Smooth muscle cell of the brain vasculature (primary cell): Measurements from ENCODE around the gene GPD1L.
"Not testable (repeated sequence)": the region's sequence is repeated elsewhere in the genome, so short reads cannot be mapped to it uniquely, and the experiment has no call there.

ENCODE experiments used
- DNase-seq: peaks from one replicate; pipeline ENCODE4 v3.0.0-alpha.2; 2012; ENCODE audit warnings: low read depth, low spot score

Gene GPD1L

DNA sequence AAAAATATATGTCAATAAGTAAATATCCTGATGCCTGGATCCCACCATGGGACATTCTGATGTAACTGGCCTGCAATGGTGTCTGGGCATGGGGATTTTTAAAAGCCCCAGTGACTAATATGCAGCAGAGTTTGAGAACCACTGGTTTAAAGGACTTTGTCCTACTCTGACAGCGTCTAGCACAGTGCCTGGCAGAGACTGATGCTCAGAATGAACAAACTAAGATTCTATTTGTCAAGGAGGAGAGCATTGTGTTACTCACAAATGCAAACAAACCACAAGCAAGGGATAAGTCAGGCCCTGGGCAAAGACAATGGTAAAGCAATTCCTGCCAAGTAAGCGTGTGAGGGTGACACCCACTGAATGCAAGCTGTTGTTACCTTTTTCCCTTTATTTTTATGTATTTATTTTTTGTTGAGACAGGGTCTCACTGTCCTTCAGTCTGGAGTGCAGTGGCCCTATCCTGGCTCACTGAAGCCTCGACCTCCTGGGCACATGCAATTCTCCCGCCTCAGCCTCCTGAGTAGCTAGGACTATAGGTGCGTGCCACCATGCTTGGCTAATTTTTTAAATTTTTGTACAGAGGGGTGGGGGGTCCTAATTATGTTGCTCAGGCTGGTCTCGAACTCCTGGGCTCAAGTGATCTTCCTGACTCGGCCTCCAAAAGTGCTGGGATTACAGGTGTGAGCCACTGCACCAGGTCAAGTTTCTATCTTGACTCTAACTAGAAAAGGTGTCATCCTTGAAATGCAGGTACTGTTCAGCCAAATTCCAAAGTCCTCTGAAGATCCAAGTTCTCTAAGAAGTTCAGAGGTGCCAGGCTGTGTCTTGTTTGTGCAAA is 909 bp upstream of the GPD1L start:
- DNase-seq, result no peak

DNA sequence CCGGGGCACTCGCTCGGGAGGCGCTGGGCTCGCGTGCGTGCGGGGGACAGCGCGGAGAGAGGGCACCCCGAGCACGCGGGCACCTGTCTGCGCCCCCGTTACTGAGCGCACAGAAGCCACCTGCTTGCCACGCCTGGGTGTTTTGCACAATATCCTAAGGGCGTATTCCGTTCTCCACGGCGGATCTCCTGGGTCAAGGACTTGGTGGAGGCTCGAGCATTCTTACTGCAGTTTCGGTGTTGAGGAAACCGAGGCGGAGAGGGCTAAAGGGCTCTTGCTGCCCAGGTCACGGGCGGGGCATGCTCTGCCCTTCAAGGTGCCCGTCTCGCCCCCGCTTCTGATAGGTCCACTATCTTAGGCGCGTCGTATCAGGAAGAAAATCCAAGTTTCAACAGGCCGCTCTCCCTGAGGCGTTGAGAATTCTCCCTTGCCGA is 526 bp downstream of the GPD1L start:
- DNase-seq, result no peak

DNA sequence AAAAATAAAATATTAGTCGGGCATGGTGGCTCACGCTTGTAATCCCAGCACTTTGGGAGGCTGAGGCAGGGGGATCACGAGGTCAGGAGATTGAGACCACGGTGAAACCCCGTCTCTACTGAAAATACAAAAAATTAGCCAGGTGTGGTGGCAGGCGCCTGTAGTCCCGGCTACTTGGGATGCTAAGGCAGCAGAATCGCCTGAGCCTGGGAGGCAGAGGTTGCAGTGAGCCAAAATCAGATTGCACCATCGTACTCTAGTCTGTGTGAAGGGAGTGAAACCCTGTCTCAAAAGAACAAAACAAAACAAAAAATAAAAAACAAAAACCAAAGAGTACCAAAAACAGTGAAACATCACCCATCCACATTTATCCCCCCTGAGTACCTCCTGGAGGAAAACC is 1.8 kb downstream of the GPD1L start:
- DNase-seq, result not testable (repeated sequence)

DNA sequence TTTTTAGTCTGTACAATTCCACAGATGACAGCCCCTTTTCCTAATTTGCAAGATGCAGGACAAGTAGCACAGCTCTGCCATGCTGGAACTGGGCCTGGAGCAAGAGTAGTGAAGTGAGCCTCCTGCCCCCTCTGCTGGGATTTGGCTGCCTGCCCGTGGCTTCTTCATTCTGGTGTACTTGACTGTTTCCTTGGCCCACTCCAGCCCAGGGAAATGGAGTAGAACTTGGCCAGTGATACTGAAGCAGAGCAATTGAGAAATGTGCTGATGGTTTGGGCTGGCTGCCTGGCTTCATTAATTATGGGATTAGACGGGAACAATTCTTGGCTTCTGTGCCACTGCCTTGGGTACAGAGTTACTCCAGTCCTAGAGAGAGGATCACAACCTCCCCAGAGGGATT is 2.8 kb downstream of the GPD1L start:
- no peak for DNase-seq

DNA sequence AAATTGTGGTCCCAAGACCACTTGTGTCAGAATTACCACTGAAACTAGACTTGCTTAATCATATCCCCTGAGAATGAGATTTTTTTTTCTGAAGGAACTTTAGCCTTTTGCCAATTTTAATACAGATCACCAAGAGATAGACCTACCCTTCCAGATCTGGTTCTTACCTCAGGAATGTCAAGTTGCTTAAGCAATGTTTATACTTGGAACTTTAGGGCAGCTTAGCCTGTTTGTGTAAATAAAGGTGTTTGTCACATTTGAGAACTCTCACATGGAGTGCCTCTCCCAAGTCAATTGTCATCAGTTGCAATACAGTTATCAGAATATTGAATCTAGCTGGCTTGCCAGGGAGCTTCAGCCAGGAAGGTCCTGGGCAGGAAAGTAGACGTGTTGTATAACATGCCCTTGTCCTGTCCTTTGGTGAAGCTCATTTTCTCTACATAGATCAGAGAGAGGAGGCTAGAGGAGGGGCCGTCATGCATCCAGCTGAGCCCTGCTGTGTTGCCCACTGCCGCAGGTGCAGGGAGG is 3.9 kb downstream of the GPD1L start:
- DNase-seq, result no peak

DNA sequence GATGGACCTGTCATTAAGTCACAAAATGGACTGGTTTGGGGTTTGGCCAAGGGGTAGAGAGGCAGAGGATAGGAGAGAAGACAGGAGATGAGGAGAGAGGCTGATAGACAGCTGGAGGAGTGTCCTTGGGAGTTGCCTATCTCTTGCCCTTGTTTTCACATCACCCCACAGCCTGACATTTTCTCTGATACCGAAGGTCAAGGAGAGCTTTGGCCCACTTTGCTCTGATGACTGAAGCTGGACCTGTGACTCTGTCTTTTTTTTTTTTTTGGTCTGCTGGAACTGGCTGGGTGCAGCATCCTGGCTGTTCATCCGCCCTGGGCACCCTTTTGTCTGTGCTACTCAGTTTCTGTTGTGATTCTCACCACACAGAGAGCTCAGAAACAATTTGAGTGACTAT is 5.1 kb downstream of the GPD1L start:
- no peak for DNase-seq

DNA sequence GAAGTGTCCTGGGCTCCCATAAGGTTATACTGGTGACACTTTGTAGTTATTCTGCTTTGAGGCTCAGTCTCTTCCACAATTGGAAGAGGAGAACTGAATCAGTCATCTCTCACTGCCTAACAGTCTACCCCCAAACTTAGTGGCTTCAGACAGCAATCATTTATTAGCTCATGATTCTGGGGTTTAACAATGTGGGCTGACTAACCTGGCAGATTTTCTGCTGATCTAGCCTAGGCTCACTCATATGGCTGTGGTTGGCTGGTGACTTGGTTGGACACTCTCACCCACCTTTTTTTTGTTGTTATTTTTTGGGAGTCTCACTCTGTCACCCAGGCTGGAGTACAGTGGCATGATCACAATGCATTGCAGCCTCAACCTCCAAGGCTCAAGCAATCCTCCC is 7.1 kb downstream of the GPD1L start:
- no peak for DNase-seq

DNA sequence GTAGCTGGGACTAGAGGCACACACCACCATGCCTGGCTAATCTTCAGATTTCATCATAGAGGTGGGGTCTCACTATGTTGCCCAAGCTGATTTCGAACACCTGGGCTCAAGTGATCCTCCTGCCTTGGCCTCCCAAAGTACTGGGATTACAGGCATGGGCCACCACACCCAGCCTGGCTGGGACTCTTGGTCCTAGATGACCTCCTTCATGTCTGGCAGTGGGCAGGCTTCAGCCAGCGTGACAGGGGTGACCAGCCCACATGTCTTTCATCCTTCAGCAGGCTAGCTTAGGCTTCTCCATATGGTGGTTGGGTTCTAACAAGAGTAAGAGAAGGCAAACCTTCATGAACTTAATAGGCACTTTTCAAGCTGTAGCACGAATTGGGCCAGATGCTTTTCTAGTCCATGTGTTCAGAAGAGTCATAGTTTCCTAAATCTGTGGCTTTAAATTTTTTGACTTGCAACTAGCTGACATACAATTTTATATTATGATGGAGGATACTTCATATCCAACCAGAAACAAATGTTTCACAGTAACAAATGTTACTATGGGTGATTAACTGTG is 7.6 kb downstream of the GPD1L start:
- DNase-seq, result no peak

DNA sequence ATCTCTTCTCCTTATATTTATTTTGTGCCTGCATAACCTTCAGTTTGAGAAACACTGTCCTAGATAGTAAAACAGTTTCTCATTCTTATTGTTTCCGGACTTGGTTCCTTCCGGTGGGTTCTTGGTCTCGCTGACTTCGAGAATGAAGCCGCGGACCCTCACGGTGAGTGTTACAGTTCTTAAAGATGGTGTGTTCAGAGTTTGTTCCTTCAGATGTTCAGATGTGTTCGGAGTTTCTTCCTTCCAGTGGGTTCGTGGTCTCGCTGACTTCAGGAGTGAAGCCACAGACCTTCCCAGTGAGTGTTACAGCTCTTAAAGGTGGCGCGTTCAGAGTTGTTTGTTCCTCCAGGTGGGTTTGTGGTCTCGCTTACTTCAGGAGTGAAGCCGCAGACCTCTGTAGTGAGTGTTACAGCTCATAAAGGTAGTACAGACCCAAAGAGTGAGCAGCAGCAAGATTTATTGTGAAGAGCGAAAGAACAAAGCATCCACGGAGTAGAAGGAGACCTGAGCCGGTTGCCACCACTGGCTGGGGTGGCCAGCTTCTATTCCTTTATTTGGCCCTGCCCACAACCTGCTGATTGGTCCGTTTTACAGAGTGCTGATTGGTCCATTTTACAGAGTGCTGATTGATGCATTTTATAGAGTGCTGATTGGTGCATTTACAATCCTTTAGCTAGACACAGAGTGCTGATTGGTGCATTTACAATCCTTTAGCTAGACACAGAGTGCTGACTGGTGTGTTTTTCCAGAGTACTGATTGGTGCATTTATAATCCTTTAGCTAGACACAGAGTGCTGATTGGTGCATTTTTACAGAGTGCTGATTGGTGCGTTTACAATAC is 8.3 kb downstream of the GPD1L start:
- DNase-seq, result not testable (repeated sequence)

DNA sequence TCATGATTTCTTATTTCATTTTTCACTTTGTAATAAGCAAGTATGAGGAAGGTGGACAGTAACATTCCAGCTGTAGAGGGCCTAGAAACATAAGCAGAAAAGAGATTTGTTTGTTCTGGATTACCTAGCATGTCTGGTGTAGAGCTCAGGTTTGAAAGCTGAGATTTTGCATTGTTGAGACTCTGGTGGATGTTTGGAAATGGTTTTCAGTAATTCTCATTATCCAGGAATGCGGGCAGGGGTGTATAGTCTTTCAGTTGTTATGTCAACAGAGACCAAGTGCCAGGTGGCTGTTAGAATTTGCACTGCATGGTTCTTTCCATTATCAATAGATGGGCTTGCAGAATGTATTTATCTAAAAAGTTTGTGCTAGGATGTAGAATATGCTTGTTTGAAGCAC is 10.9 kb downstream of the GPD1L start:
- no peak for DNase-seq

DNA sequence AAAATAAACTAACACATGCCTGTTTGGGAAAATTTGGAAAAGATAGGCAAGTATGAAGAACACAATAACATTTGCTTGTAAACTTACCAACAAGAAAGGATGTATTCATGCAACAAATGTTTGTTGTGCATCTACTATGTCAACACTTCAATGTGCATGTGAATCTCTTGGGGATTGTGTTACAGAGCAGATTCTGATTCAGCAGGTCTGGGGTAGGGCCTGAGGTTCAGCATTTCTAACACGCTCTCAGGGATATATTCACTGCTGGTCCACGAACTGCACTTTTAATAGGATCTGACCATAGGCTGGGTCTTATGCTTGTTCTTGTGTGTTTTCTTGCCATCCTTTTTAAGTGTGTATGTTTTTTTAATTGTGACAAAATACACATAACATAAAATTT is 11.8 kb downstream of the GPD1L start:
- DNase-seq, result no peak

DNA sequence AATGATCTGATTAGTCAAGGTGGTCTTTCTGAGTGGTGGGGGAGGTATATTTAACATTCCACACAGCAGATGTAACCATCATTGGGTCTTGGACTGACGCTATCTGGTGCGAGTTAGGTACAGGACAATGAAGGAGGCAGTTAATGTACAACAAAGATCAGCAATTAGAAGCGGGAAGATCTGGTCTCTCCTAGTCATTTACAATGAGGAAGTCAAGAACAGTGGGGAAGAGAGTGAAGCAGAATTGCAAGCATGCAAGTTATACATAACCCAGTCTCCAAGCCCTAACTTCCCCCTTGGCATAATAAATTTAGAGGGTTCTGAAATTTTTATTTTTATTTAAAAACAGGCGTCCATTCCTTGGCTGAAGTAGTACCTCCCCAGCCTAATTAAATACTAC is 14.1 kb downstream of the GPD1L start:
- DNase-seq, result no peak

DNA sequence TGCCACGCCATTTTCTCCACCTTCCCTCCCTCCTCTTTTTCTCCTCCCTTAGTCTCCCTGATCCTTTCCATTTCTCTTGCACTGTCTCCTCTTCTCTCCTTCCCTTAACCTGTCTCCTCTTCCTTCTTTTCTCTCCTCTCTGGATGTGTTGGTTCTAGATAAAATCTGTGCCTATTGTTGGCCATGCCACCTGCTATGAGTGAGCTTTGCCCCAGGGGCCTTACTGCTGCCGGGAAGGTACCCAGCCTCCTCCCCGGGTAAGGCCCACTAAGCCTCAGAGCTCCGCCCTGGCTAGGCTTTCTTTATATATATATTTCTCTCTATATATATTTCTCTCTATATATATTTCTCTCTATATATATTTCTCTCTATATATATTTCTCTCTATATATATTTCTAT is 14.7 kb downstream of the GPD1L start:
- no peak for DNase-seq

DNA sequence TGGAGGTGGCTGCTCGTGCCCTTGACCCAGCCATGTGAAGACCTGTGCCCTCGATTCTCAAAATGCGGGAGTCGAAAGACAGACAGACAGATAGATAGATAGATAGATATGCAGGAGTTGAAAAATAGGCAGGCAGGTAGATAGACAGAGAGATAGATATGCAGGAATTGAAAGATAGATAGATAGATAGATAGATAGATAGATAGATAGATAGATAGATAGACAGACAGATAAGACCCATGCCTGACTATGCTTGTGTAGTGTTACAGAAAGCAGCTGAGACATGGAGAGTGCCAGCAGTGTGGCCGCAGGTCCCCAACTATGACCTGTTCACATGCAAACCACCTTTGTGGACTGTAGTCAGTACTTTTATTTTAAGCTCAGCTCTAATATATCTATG is 17.2 kb downstream of the GPD1L start:
- DNase-seq, result no peak

DNA sequence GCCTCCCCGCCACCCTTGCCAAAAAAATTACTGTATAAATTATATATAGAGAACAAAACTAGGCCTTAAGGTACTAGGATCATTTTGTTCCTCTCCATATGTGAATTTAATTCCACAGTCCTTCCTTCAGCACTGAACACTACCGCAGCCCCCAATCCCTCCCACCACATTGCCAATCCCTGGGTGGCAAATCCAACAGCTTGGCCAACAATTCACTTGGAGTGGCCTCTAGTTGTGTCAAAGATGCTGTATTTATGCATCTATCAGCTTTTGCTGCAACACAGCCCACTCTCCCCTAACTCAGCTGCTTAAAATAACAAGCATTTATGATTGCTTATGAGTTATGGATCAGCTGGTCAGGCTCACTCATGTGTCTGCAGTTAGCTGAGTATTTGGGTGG is 18.6 kb downstream of the GPD1L start:
- DNase-seq, result no peak

DNA sequence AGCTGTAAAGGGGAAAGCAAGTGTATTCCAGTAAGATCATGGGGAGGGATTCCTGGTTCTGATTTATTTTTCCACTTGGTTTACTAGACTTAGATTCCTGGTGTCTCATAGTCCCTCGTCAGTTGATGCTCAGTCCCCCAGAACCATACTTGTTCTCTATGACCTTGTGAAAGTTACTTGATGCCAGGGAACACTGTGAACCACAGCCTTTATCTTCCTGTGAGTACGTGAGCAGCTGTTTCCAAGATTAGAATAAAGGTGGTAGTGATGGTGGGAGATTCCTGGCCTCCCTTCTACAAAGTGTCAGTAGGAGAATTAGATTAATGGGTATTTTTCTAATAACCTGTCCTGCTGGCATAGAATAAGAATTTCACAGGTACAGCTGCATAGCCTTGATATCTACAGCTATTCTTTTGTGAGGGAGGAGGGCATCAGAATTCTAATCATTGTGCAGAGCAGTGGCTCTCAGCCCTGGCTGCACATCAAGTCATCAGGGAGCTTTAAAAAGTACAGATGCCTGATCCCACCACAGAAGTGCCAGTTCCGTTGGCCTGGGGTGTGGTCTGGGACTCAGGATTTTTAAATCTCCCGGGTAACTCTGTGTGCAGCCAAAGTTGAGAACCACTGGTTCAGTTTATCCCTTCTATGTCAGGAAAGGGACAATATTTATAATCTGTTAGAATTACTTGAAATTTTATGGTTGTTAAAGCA is 20.0 kb downstream of the GPD1L start:
- DNase-seq, result no peak

DNA sequence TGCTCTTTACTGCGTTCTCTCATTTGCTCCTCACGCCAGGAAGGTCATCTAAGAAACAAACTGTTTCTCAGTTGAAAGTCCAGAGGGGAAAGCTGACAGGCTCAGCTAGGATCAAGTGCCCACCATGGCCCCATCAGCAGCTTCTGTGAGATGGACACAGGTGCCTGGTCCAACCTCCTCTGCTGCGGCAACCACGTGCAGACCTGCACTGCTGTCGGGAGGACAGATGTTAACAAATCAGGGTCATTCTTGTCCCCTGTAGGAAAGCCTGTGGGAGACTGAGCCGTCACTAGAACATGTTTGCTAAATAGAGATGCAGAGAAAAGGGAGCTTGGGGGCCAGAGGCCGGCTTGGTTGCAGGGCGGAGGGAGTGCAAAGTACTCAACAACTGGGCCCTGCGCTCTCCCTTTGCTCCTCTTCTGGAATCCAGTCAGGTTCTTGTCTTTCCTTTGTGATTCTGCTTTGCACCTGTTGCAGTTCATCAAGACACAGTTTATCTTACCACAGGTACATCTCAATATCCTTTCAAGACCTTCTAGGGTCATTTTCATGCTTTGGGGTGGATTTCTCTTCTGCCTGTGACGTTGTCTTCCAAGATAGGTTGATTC is 20.9 kb downstream of the GPD1L start:
- DNase-seq, result no peak

DNA sequence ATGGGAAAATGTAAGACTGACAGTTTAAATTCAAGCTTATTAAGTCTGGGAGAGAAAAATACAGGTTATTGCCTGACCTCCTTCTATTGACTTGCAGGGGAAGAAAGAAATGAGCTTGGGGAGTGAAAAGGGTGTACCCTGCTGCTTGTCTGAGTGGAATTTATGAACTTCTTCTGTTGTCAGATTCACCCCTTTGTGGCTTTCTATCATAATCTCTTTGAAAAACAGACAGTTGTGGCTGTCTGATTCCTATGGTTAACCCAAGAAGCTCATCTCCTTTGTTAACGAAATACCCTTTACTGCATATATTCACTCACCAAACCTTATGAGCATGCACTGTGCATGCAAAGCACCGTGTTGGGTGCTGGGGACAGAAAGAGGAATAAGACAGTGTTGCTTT is 22.5 kb downstream of the GPD1L start:
- no peak for DNase-seq

DNA sequence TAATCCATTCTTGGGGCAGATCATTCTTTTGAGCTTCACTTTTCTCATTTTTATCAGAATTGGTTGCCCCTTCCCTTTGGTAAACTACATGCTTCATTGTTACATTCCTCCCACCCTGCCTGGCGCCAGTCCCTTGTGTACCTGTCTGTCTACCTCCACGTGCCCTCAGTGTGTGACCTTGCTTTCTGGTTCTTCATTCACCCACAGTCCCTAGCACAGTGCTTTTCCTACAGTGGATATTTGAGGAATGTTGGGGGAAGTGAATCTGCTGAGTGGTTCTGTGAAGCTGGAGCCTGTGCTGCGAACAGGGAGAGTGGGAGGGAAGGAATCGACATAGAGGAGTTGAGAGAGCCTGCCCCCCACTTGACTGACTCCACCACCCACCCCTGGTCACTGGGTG is 23.4 kb downstream of the GPD1L start:
- DNase-seq, result no peak

DNA sequence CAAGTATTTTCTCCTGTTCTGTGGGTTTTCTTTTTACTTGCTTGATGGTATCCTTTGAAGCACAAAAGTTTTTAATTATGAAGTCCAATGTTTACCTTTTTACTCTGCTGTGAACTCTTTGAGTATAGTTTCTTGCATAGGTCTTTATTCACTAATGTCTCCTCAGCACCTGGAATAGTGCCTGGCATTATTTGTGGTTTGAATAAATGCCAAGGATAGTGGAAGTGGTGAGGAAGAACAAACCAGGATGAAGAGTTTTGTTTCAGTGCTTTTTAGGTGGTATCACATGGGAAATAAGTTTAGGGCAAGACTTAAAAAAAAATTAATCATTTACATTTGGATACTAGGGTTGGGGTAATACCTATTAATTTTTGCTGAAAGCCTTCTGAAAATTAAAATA is 25.7 kb downstream of the GPD1L start:
- no peak for DNase-seq

DNA sequence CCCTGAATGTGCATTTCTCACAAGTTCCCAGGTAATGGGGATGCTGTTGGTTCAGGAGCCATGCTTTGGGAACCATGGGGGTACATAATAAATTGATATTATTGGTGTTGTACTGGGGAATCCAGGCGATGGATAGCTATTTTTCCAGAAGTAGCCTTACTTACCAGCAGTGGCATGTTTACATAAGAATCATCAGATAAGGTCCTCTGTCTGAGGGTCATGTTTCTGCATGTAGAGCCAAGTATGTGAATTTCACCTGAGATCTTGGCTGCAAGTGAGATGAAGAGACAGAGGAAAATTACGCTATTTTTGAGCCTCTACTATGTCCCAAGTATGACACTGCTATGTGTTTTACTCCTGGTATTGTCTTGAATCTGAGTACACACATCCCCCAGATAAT is 26.3 kb downstream of the GPD1L start:
- DNase-seq, result no peak
